Uterus (tissue), 4 donors: ENCODE measurements around the gene DDX41. TPM values are rescaled to one million over a fixed set of nuclear protein-coding genes. Genes with fewer than 3 reads are reported as not detected.

Source experiments
- DNase-seq, 2 donors: peaks; one replicate each; pipeline ENCODE4 v3.0.0-alpha.2; 2019 to 2020
- H3K27ac ChIP-seq, 2 donors: fragments of 200-600 bp; sonication (generic); 1 replicate in 1 of 2; 2 replicates in 1 of 2; pipeline ENCODE4 v1.5.1; 2016 to 2018
- H3K27me3 ChIP-seq, 2 donors: fragments of 200-600 bp; sonication (generic); one replicate each; pipeline ENCODE4 v1.5.1; 2018 to 2019; ENCODE audit warnings: control low read depth in 1 of 2
- H3K36me3 ChIP-seq, 2 donors: fragments of 200-600 bp; sonication (generic); one replicate each; pipeline ENCODE4 v1.5.1; 2019; ENCODE audit warnings: control low read depth in 1 of 2
- H3K4me1 ChIP-seq, 2 donors: fragments of 200-600 bp; sonication (generic); one replicate each; pipeline ENCODE4 v1.5.1; 2018 to 2019; ENCODE audit warnings: control low read depth in 1 of 2
- H3K4me3 ChIP-seq, 2 donors: fragments of 200-600 bp; sonication (generic); 1 replicate in 1 of 2; 2 replicates in 1 of 2; pipeline ENCODE4 v1.5.1; 2018 to 2019; ENCODE audit warnings: mild to moderate bottlenecking in 1 of 2
- H3K9me3 ChIP-seq, 2 donors: fragments of 200-600 bp; sonication (generic); one replicate each; pipeline ENCODE4 v1.5.1; 2019; ENCODE audit warnings: control low read depth in 1 of 2
- CTCF ChIP-seq, 4 experiments: fragments of 200-600 bp in 2 of 4; fragments of 450-650 bp in 2 of 4; sonication (generic) in 2 of 4; IDR thresholded peaks; one replicate each; pipeline ENCODE4 v1.5.1; 2016 to 2019; ENCODE audit warnings: antibody characterized with exemption in 4 of 4, mild to moderate bottlenecking in 2 of 4, moderate library complexity in 1 of 4
- POLR2A ChIP-seq, 2 donors: fragments of 450-650 bp; IDR thresholded peaks; one replicate each; pipeline ENCODE4 v1.6.1; 2016; ENCODE audit warnings: antibody characterized with exemption in 2 of 2, mild to moderate bottlenecking in 1 of 2, moderate library complexity in 1 of 2
- intact Hi-C: fragments of 100-400 bp; cut with DNase I; formaldehyde crosslinking; loops from one replicate; pipeline ENCODE4 v1.15.1; 2023; ENCODE audit warnings: low total_unique reads
- total RNA-seq, 4 donors: library from RNA; depleted of rRNA in 3 of 4; stranded (reverse); fragments of >200 nt in 3 of 4; gene quantifications; one replicate each; pipeline versions ENCODE4 v1.1.0 to v1.2.4, GENCODE V29; 2014 to 2023
- donor health status: DM: yes; HTN: yes; CAD: no.

DDX41 gene
- total RNA-seq, 4 donors from 2014 or later = 61.0 to 146 (median 95.6) TPM

- Histone ChIP-seq H3K27ac (no peak overlapping the region), H3K9me3 (no peaks in the 10 kb centered on the region), H3K4me1 (no peaks in the 10 kb centered on the region), H3K27me3 (no peaks in the 10 kb centered on the region), H3K36me3 (no peaks in the 10 kb centered on the region), H3K4me3 (no peak overlapping the region)
- intact Hi-C loops = no loop called here
- no peak for TF ChIP-seq POLR2A (IDR thresholded peaks at IDR 0.05)
- TF ChIP-seq CTCF (IDR thresholded peaks at IDR 0.05) = no peak
- no peak for DNase-seq
Observed at GRCh38 chr5:177505075-177505474, 11.7 kb downstream of the DDX41 start.

GRCh38 chr5:177504086-177505056 is 12.4 kb downstream of the DDX41 start:
- Histone ChIP-seq H3K27ac (no peak overlapping the region), H3K4me3 (no peak overlapping the region), H3K4me1 (no peaks in the 10 kb centered on the region), H3K27me3 (no peaks in the 10 kb centered on the region), H3K36me3 (no peaks in the 10 kb centered on the region), H3K9me3 (no peaks in the 10 kb centered on the region)
- no peak for TF ChIP-seq CTCF (IDR thresholded peaks at IDR 0.05)
- no peak for TF ChIP-seq POLR2A (IDR thresholded peaks at IDR 0.05)
- intact Hi-C loops = loop anchor here (5.0 kb wide), 2 partner anchors 97 to 117 kb away; partner anchors contain the start of gene F12
- DNase-seq = no peak

GRCh38 chr5:177503351-177504085 is 13.2 kb downstream of the DDX41 start:
- intact Hi-C loops = loop anchor here (5.0 kb wide), 2 partner anchors 96 to 116 kb away; partner anchors contain the start of gene F12
- Histone ChIP-seq H3K4me1 (peaks cover 0 to under 1% of the 10 kb centered on the region in 2 donors), H3K9me3 (no peaks in the 10 kb centered on the region), H3K27me3 (no peaks in the 10 kb centered on the region), H3K27ac (no peak overlapping the region), H3K4me3 (no peak overlapping the region), H3K36me3 (no peaks in the 10 kb centered on the region)
- TF ChIP-seq CTCF (IDR thresholded peaks at IDR 0.05) (no peak), POLR2A (IDR thresholded peaks at IDR 0.05) (no peak)
- DNase-seq = no peak

GRCh38 chr5:177502886-177503285 is 13.9 kb downstream of the DDX41 start:
- intact Hi-C loops = loop anchor here (5.0 kb wide), 2 partner anchors 96 to 116 kb away; partner anchors contain the start of gene F12
- H3K27me3 ChIP-seq = no peaks in the 10 kb centered on the region

More at GRCh38 chr5:177502886-177503285, 13.9 kb downstream of the DDX41 start:
- Histone ChIP-seq H3K9me3 (no peaks in the 10 kb centered on the region), H3K27ac (no peak overlapping the region), H3K36me3 (no peaks in the 10 kb centered on the region), H3K4me1 (peaks cover 0 to 7% of the 10 kb centered on the region in 2 donors), H3K4me3 (no peak overlapping the region)
- DNase-seq = no peak
- TF ChIP-seq CTCF (IDR thresholded peaks at IDR 0.05) = no peak
- no peak for TF ChIP-seq POLR2A (IDR thresholded peaks at IDR 0.05)
